B cell (primary cell): ENCODE measurements around the gene PREX1. TPM values are rescaled to one million over a fixed set of nuclear protein-coding genes. Genes with fewer than 3 reads are reported as not detected.

Source experiments
- ATAC-seq: fragments of 200-7000 bp; cut with Tn5 transposase; one replicate; pipeline ENCODE4 v1.10.0; 2021; ENCODE audit warnings: low read depth, mild to moderate bottlenecking, moderate number of reproducible peaks, moderate library complexity
- CTCF ChIA-PET: fragments of 350-600 bp; sonication (Branson Sonifier 250); formaldehyde crosslinking; loops from one replicate; lab custom pipeline; 2021; ENCODE audit warnings: antibody characterized with exemption, inconsistent platforms; lab: Charles Lee
- POLR2A ChIA-PET: fragments of 350-600 bp; sonication (Branson Sonifier 250); formaldehyde crosslinking; loops from one replicate; lab custom pipeline; 2021; ENCODE audit warnings: antibody characterized with exemption; lab: Charles Lee
- DNase-seq: peaks from one replicate; pipeline ENCODE4 v3.0.0; 2013
- H2AFZ ChIP-seq: 2 replicates; pipeline ENCODE4 v1.6.1; 2012; ENCODE audit warnings: mild to moderate bottlenecking, low read depth, low read length; ENCODE audit not compliant: insufficient read depth, poor library complexity, severe bottlenecking
- H3K27ac ChIP-seq, 2 donors: 1 replicate in 1 of 2; 2 replicates in 1 of 2; pipeline ENCODE4 v1.5.1; 2012 to 2013; ENCODE audit warnings: low read length in 2 of 2, mild to moderate bottlenecking in 2 of 2, moderate library complexity in 1 of 2
- H3K27me3 ChIP-seq, 4 experiments: fragments of 200-600 bp in 1 of 4; sonication (generic) in 1 of 4; replicated peaks in 1 of 4; 1 replicate in 2 of 4; 2 replicates in 2 of 4; pipeline versions ENCODE4 v1.6.1 to v1.7.0; 2013 to 2016; ENCODE audit warnings: low read length in 3 of 4, mild to moderate bottlenecking in 2 of 4, mixed read lengths in 1 of 4, moderate library complexity in 1 of 4; ENCODE audit not compliant: insufficient read depth in 4 of 4, control insufficient read depth in 3 of 4; ENCODE audit errors: control extremely low read depth in 1 of 4
- H3K36me3 ChIP-seq, 2 experiments: replicated peaks in 1 of 2; 1 replicate in 1 of 2; 2 replicates in 1 of 2; pipeline versions ENCODE4 v1.6.1 to v1.7.1; 2013; ENCODE audit warnings: low read length in 1 of 2; ENCODE audit not compliant: insufficient read depth in 2 of 2, control insufficient read depth in 1 of 2; ENCODE audit errors: control extremely low read depth in 1 of 2, extremely low read depth in 1 of 2
- H3K4me1 ChIP-seq, 2 donors: fragments of 200-600 bp in 1 of 2; sonication (generic) in 1 of 2; 1 replicate in 1 of 2; 2 replicates in 1 of 2; pipeline versions ENCODE4 v1.5.1 to v1.6.1; 2013 to 2017; ENCODE audit warnings: low read length in 2 of 2; ENCODE audit not compliant: control insufficient read depth in 2 of 2, insufficient read depth in 2 of 2
- H3K4me2 ChIP-seq: replicated peaks from 2 replicates; pipeline ENCODE3; 2012; ENCODE audit warnings: mild to moderate bottlenecking, low read depth, low read length; ENCODE audit not compliant: poor library complexity, severe bottlenecking
- H3K4me3 ChIP-seq, 5 experiments: fragments of 200-600 bp in 1 of 5; sonication (generic) in 1 of 5; 1 replicate in 3 of 5; 2 replicates in 2 of 5; pipeline versions ENCODE4 v1.5.1 to v1.7.0; 2011 to 2016; ENCODE audit warnings: low read length in 4 of 5, mild to moderate bottlenecking in 4 of 5, low read depth in 2 of 5, control low read depth in 1 of 5, moderate library complexity in 1 of 5; ENCODE audit not compliant: insufficient read depth in 1 of 5; ENCODE audit errors: control extremely low read depth in 1 of 5, extremely low read depth in 1 of 5
- H3K79me2 ChIP-seq: fragments of 200-600 bp; sonication (generic); one replicate; pipeline ENCODE4 v1.6.0; 2016; ENCODE audit warnings: low read length; ENCODE audit not compliant: control insufficient read depth, insufficient read depth
- H3K9ac ChIP-seq: fragments of 200-600 bp; sonication (generic); 2 replicates; pipeline ENCODE4 v1.6.1; 2017; ENCODE audit warnings: mild to moderate bottlenecking, low read length, moderate library complexity
- H3K9me3 ChIP-seq, 3 donors: one replicate each; pipeline versions ENCODE4 v1.6.1 to v1.7.1; 2013; ENCODE audit warnings: low read length in 2 of 3; ENCODE audit not compliant: control insufficient read depth in 2 of 3, insufficient read depth in 1 of 3; ENCODE audit errors: control extremely low read depth in 1 of 3
- H4K20me1 ChIP-seq: 2 replicates; pipeline ENCODE4 v1.6.0; 2012; ENCODE audit warnings: mild to moderate bottlenecking, low read length; ENCODE audit not compliant: insufficient read depth, control insufficient read depth, poor library complexity, severe bottlenecking
- H3K27ac Mint-ChIP-seq: one replicate; pipeline ENCODE4 v1.8.0; 2021; ENCODE audit warnings: mixed read lengths
- H3K27me3 Mint-ChIP-seq: one replicate; pipeline ENCODE4 v1.8.0; 2021; ENCODE audit warnings: mixed read lengths
- H3K4me1 Mint-ChIP-seq: one replicate; pipeline ENCODE4 v1.8.0; 2021; ENCODE audit warnings: mixed read lengths
- H3K4me3 Mint-ChIP-seq: one replicate; pipeline ENCODE4 v1.8.0; 2021; ENCODE audit warnings: mixed read lengths
- H3K9me3 Mint-ChIP-seq: one replicate; pipeline ENCODE4 v1.8.0; 2022; ENCODE audit warnings: mixed read lengths; ENCODE audit not compliant: insufficient read depth
- CTCF ChIP-seq: fragments of 200-600 bp; IDR thresholded peaks from one replicate; pipeline ENCODE4 v1.8.0; 2022; ENCODE audit warnings: antibody characterized with exemption, mild to moderate bottlenecking
- EZH2 ChIP-seq: IDR thresholded peaks from 2 replicates; pipeline ENCODE4 v1.6.1; 2012; ENCODE audit warnings: borderline replicate concordance, low read depth, mild to moderate bottlenecking, moderate library complexity, low read length; ENCODE audit not compliant: insufficient read depth, poor library complexity, severe bottlenecking
- WGBS: methylation state at CpG from one replicate; pipeline ENCODE4 v1.1.5; 2013; ENCODE audit warnings: missing lambda C conversion rate; ENCODE audit not compliant: insufficient coverage; 5-methylcytosine and 5-hydroxymethylcytosine counted together
- intact Hi-C: fragments of 100-400 bp; cut with micrococcal nuclease; formaldehyde crosslinking; loops from one replicate; pipeline ENCODE4 v1.10.0; 2022
- polyA plus RNA-seq: library from polyadenylated mRNA; depleted of rRNA; stranded (reverse); fragments of >200 nt; gene quantifications from 2 replicates; pipeline ENCODE4 v1.2.3, GENCODE V29; 2012
- total RNA-seq, 2 donors: library from RNA; stranded (reverse); fragments of 120-200 nt in 1 of 2; gene quantifications; 1 replicate in 1 of 2; 2 replicates in 1 of 2; pipeline versions ENCODE4 v1.2.3 to v1.2.4, GENCODE V29; 2013 to 2022

PREX1 gene
- total and polyA plus RNA-seq, 2 donors (not counting 1 experiment from before 2014, with no cell fraction given): 79.1 to 99.4 TPM

GRCh38 chr20:48709058-48709691 lies 118.6 kb downstream of the PREX1 start:
- no peak overlapping the region for H3K27ac ChIP-seq
- H3K9ac ChIP-seq: no peak overlapping the region
- peaks cover 83% of the 10 kb centered on the region for H4K20me1 ChIP-seq
- TF ChIP-seq CTCF (no peak), EZH2 (no peak)
- H3K4me2 ChIP-seq: no peak overlapping the region
- H3K27me3 ChIP-seq: no peaks in the 10 kb centered on the region
- peaks cover 21 to 58% of the 10 kb centered on the region in 2 donors for H3K4me1 ChIP-seq
- CTCF ChIA-PET: interaction anchor here (0.9 kb wide), 1 partner anchor 51 kb away, joined by 3 read pairs; no protein-coding TSS in a partner anchor
- H3K9me3 Mint-ChIP-seq: no peaks in the 10 kb centered on the region
- no peak overlapping the region for H3K27ac Mint-ChIP-seq
- peaks cover 51% of the 10 kb centered on the region for H3K4me1 Mint-ChIP-seq
- 93% methylated on average over 16 of the region's 18 CpGs for WGBS
- H2AFZ ChIP-seq: no peak overlapping the region
- intact Hi-C loops: no loop called here
- H3K4me3 ChIP-seq: no peak overlapping the region
- POLR2A ChIA-PET: no interaction called here
- ATAC-seq (no peak), DNase-seq (no peak)
- H3K4me3 Mint-ChIP-seq: no peak overlapping the region
- peaks cover 0 to 56% of the 10 kb centered on the region in 2 experiments for H3K36me3 ChIP-seq
- H3K27me3 Mint-ChIP-seq: no peaks in the 10 kb centered on the region
- H3K79me2 ChIP-seq: peaks cover 94% of the 10 kb centered on the region
- peaks cover 0 to 5% (median 0%) of the 10 kb centered on the region in 3 donors for H3K9me3 ChIP-seq

GRCh38 chr20:48708630-48709029 lies 119.2 kb downstream of the PREX1 start:
- no peak for ATAC-seq
- H3K4me3 ChIP-seq: no peak overlapping the region
- WGBS: 93% methylated on average over 5 of the region's 11 CpGs
- peaks cover 89% of the 10 kb centered on the region for H4K20me1 ChIP-seq
- Mint-ChIP-seq H3K9me3 (no peaks in the 10 kb centered on the region), H3K4me3 (no peak overlapping the region), H3K27me3 (no peaks in the 10 kb centered on the region), H3K27ac (peak overlapping the region; percentile 47), H3K4me1 (peaks cover 50% of the 10 kb centered on the region)
- no peak overlapping the region for H3K9ac ChIP-seq
- peaks cover 21 to 58% of the 10 kb centered on the region in 2 donors for H3K4me1 ChIP-seq
- H3K4me2 ChIP-seq: no peak overlapping the region
- H3K79me2 ChIP-seq: peaks cover 96% of the 10 kb centered on the region
- H2AFZ ChIP-seq: no peak overlapping the region
- DNase-seq: no peak
- no peaks in the 10 kb centered on the region for H3K27me3 ChIP-seq
- CTCF ChIA-PET: interaction anchor here (0.9 kb wide), 1 partner anchor 51 kb away, joined by 3 read pairs; no protein-coding TSS in a partner anchor
- POLR2A ChIA-PET: no interaction called here
- H3K27ac ChIP-seq: no peak overlapping the region
- peaks cover 0 to 61% of the 10 kb centered on the region in 2 experiments for H3K36me3 ChIP-seq
- intact Hi-C loops: no loop called here
- TF ChIP-seq CTCF (no peak), EZH2 (no peak)
- H3K9me3 ChIP-seq: peaks cover 0 to 5% (median 0%) of the 10 kb centered on the region in 3 donors
